H9 (cell line): Measurements from ENCODE around the gene ELF3. TPM values are rescaled to one million over a fixed set of nuclear protein-coding genes. Genes with fewer than 3 reads are reported as not detected.
"Not testable (repeated sequence)": the region's sequence is repeated elsewhere in the genome, so short reads cannot be mapped to it uniquely, and the experiment has no call there.

Source experiments
- DNase-seq: peaks from one replicate; pipeline ENCODE4 v3.0.0-alpha.2; 2017
- H2AFZ ChIP-seq: one replicate; pipeline ENCODE4 v1.6.1; 2013; ENCODE audit warnings: mild to moderate bottlenecking, low read length, control low read depth, moderate library complexity
- H2AK5ac ChIP-seq: 2 replicates; pipeline ENCODE4 v1.6.1; 2013; ENCODE audit warnings: low read length, control low read depth, mixed read lengths; ENCODE audit not compliant: insufficient read length
- H2BK120ac ChIP-seq: one replicate; pipeline ENCODE4 v1.6.1; 2013; ENCODE audit warnings: low read depth, mild to moderate bottlenecking, low read length, control low read depth, inconsistent platforms; ENCODE audit not compliant: poor library complexity, severe bottlenecking
- H2BK12ac ChIP-seq: 2 replicates; pipeline ENCODE4 v1.6.1; 2013; ENCODE audit warnings: low read length, control low read depth, mixed read lengths, low read depth; ENCODE audit not compliant: insufficient read length
- H2BK15ac ChIP-seq: 2 replicates; pipeline ENCODE4 v1.6.1; 2013; ENCODE audit warnings: low read depth, low read length, control low read depth
- H2BK20ac ChIP-seq: one replicate; pipeline ENCODE4 v1.6.1; 2013; ENCODE audit warnings: low read depth, mild to moderate bottlenecking, low read length, control low read depth, inconsistent platforms; ENCODE audit not compliant: poor library complexity, severe bottlenecking
- H2BK5ac ChIP-seq: 2 replicates; pipeline ENCODE4 v1.6.1; 2013; ENCODE audit warnings: low read length, control low read depth, mixed read lengths; ENCODE audit not compliant: insufficient read length
- H3K14ac ChIP-seq: 2 replicates; pipeline ENCODE4 v1.6.1; 2013; ENCODE audit warnings: low read length, control low read depth; ENCODE audit not compliant: insufficient read depth
- H3K18ac ChIP-seq: 2 replicates; pipeline ENCODE4 v1.6.1; 2013; ENCODE audit warnings: low read depth, mild to moderate bottlenecking, mixed read lengths, low read length, control low read depth; ENCODE audit not compliant: insufficient read length
- H3K23ac ChIP-seq: 2 replicates; pipeline ENCODE4 v1.6.1; 2013; ENCODE audit warnings: low read length, control low read depth, mixed read lengths, low read depth; ENCODE audit not compliant: insufficient read length
- H3K23me2 ChIP-seq: 2 replicates; pipeline ENCODE4 v1.6.1; 2013; ENCODE audit warnings: low read depth, mild to moderate bottlenecking, mixed read lengths, low read length, control low read depth; ENCODE audit not compliant: insufficient read length, poor library complexity, severe bottlenecking
- H3K27ac ChIP-seq: 2 replicates; pipeline ENCODE4 v1.5.1; 2013; ENCODE audit warnings: low read length, control low read depth, mixed read lengths, low read depth; ENCODE audit not compliant: insufficient read length
- H3K27me3 ChIP-seq: 2 replicates; pipeline ENCODE4 v1.6.1; 2013; ENCODE audit warnings: low read length, control low read depth, inconsistent platforms; ENCODE audit not compliant: insufficient read depth
- H3K4ac ChIP-seq: 2 replicates; pipeline ENCODE4 v1.6.1; 2013; ENCODE audit warnings: low read depth, mild to moderate bottlenecking, control low read depth, inconsistent platforms, low read length, moderate library complexity
- H3K4me1 ChIP-seq: 2 replicates; pipeline ENCODE4 v1.6.1; 2013; ENCODE audit warnings: low read length, control low read depth, inconsistent platforms; ENCODE audit not compliant: insufficient read depth
- H3K4me2 ChIP-seq: 2 replicates; pipeline ENCODE4 v1.6.1; 2013; ENCODE audit warnings: low read length, control low read depth, mixed read lengths; ENCODE audit not compliant: insufficient read length, insufficient read depth
- H3K56ac ChIP-seq: 2 replicates; pipeline ENCODE4 v1.6.1; 2013; ENCODE audit warnings: low read depth, mild to moderate bottlenecking, mixed read lengths, low read length, control low read depth; ENCODE audit not compliant: insufficient read length
- H3K79me1 ChIP-seq: 2 replicates; pipeline ENCODE4 v1.6.1; 2013; ENCODE audit warnings: low read depth, mild to moderate bottlenecking, moderate library complexity, low read length, control low read depth, inconsistent platforms; ENCODE audit not compliant: insufficient read depth, poor library complexity, severe bottlenecking
- H3K79me2 ChIP-seq: 2 replicates; pipeline ENCODE4 v1.6.1; 2013; ENCODE audit warnings: low read length, control low read depth, inconsistent platforms; ENCODE audit not compliant: insufficient read depth
- H3K9ac ChIP-seq: 2 replicates; pipeline ENCODE4 v1.6.1; 2013; ENCODE audit warnings: low read length, control low read depth, mixed read lengths; ENCODE audit not compliant: insufficient read length; ENCODE audit errors: extremely low read depth
- H3K9me3 ChIP-seq: one replicate; pipeline ENCODE4 v1.6.1; 2013; ENCODE audit warnings: low read depth, low read length, inconsistent platforms; ENCODE audit not compliant: control insufficient read depth
- H3T11ph ChIP-seq: one replicate; pipeline ENCODE4 v1.6.1; 2013; ENCODE audit warnings: mild to moderate bottlenecking, low read length, control low read depth, inconsistent platforms
- H4K20me1 ChIP-seq: one replicate; pipeline ENCODE4 v1.6.1; 2013; ENCODE audit not compliant: control insufficient read depth, insufficient read length, insufficient read depth
- H4K5ac ChIP-seq: 2 replicates; pipeline ENCODE4 v1.6.1; 2013; ENCODE audit warnings: low read depth, mild to moderate bottlenecking, mixed read lengths, low read length, control low read depth; ENCODE audit not compliant: insufficient read length
- H4K8ac ChIP-seq: replicated peaks from 2 replicates; pipeline ENCODE4 v1.6.1; 2013; ENCODE audit warnings: low read length, control low read depth, mixed read lengths, low read depth; ENCODE audit not compliant: insufficient read length
- H4K91ac ChIP-seq: 2 replicates; pipeline ENCODE4 v1.6.1; 2013; ENCODE audit warnings: low read depth, mild to moderate bottlenecking, moderate library complexity, mixed read lengths, low read length, control low read depth; ENCODE audit not compliant: insufficient read length
- H3K27ac Mint-ChIP-seq, 3 experiments: 2 replicates in 2 of 3; 3 replicates in 1 of 3; pipeline ENCODE4 v1.8.0; 2020 to 2021; ENCODE audit warnings: mixed read lengths in 3 of 3, mild to moderate bottlenecking in 1 of 3, moderate library complexity in 1 of 3
- H3K27me3 Mint-ChIP-seq: 2 replicates; pipeline ENCODE4 v1.8.0; 2021; ENCODE audit warnings: low read depth, mild to moderate bottlenecking, moderate library complexity, mixed read lengths
- H3K36me3 Mint-ChIP-seq, 3 experiments: 2 replicates in 2 of 3; 3 replicates in 1 of 3; pipeline ENCODE4 v1.8.0; 2020 to 2021; ENCODE audit warnings: low read depth in 3 of 3, mixed read lengths in 3 of 3; ENCODE audit not compliant: insufficient read depth in 1 of 3
- H3K4me1 Mint-ChIP-seq, 2 experiments: 2 replicates each; pipeline ENCODE4 v1.8.0; 2020; ENCODE audit warnings: mixed read lengths in 2 of 2
- H3K4me3 Mint-ChIP-seq, 2 experiments: 2 replicates in 1 of 2; 3 replicates in 1 of 2; pipeline ENCODE4 v1.8.0; 2020 to 2021; ENCODE audit warnings: mild to moderate bottlenecking in 2 of 2, mixed read lengths in 2 of 2, moderate library complexity in 1 of 2
- H3K9me3 Mint-ChIP-seq, 2 experiments: 2 replicates in 1 of 2; 3 replicates in 1 of 2; pipeline ENCODE4 v1.8.0; 2020; ENCODE audit warnings: mild to moderate bottlenecking in 2 of 2, mixed read lengths in 2 of 2, moderate library complexity in 1 of 2
- CTCF ChIP-seq: fragments of 200-600 bp; sonication (generic); conservative IDR thresholded peaks from 3 replicates; pipeline ENCODE4 v1.8.0; 2021; ENCODE audit warnings: antibody characterized with exemption, mild to moderate bottlenecking
- whole genome bisulfite sequencing: extraction: QIAGEN DNeasy Blood & Tissue Kit; methylation state at CpG from one replicate; pipeline ENCODE4 v1.1.7; 2013; ENCODE audit warnings: missing lambda C conversion rate, low lambda C conversion rate, mixed read lengths; ENCODE audit not compliant: insufficient read length; ENCODE audit errors: extremely low coverage; 5-methylcytosine and 5-hydroxymethylcytosine counted together
- long read RNA-seq: library from polyadenylated mRNA; unstranded; transcript quantifications from one replicate; pipeline ENCODE4 v2.0.0, GENCODE V29; 2020
- total RNA-seq: library from RNA; stranded (reverse); gene quantifications from 2 replicates; pipeline ENCODE4 v1.2.1, GENCODE V29; 2021

The ELF3 gene
- 9.1 and 10.4 TPM in 2 replicates for total RNA-seq
- long read RNA-seq, full-length matches to known transcripts: 46 of 51 reads
- long read RNA-seq, partial matches to known transcripts: 1 of 51 reads
- long read RNA-seq, other reads (novel, unspliced or antisense): 4 of 51 reads

- Histone ChIP-seq H2BK15ac (no peak within 1 kb of the TSS), H3K14ac (peak within 1 kb of the TSS; percentile 61), H2BK20ac (no peak within 1 kb of the TSS), H3K56ac (no peak within 1 kb of the TSS), H3K79me2 (no peaks in the 10 kb centered on the region), H4K20me1 (no peaks in the 10 kb centered on the region), H3K4ac (no peak within 1 kb of the TSS), H3K27me3 (no peaks in the 10 kb centered on the region), H3K23ac (no peak within 1 kb of the TSS), H3K18ac (peak within 1 kb of the TSS; percentile 78), H2AK5ac (no peak within 1 kb of the TSS), H4K8ac (no peak within 1 kb of the TSS), H2BK5ac (no peak within 1 kb of the TSS), H3K27ac (no peak within 1 kb of the TSS), H4K91ac (no peak within 1 kb of the TSS), H3K9ac (peak within 1 kb of the TSS; percentile 45), H3K4me1 (peaks cover 16% of the 10 kb centered on the region), H3K9me3 (no peaks in the 10 kb centered on the region), H4K5ac (no peak within 1 kb of the TSS), H2BK120ac (no peak within 1 kb of the TSS), H3T11ph (no peak within 1 kb of the TSS), H3K4me2 (peak within 1 kb of the TSS; percentile 76), H2BK12ac (no peak within 1 kb of the TSS), H3K23me2 (peaks cover 15% of the 10 kb centered on the region), H3K79me1 (no peaks in the 10 kb centered on the region), H2AFZ (no peak within 1 kb of the TSS)
- Mint-ChIP-seq H3K36me3 (peaks cover 0 to 41% (median 32%) of the 10 kb centered on the region in 3 experiments; a peak in 5 of 7 replicates), H3K27ac (peak within 1 kb of the TSS; percentile 92 to 96 (median 95); a peak in 6 of 7 replicates), H3K4me3 (peak within 1 kb of the TSS; percentile 69 to 79), H3K9me3 (no peaks in the 10 kb centered on the region), H3K4me1 (peaks cover 44 to 56% of the 10 kb centered on the region in 2 experiments), H3K27me3 (no peaks in the 10 kb centered on the region)
- no CpG with 5 or more reads among the region's 24 CpGs for WGBS
- TF ChIP-seq CTCF: no peak
- peak; percentile 98 for DNase-seq
Observed at GRCh38 chr1:202010180-202011015, at the start of gene ELF3. Gene ELF3 (plus strand): TSS chr1:202010587. CDS start chr1:202011137, 550 bp downstream.

GRCh38 chr1:201962382-201962781 is 48.0 kb upstream of the ELF3 start:
- H3K23me2 ChIP-seq, H3K9ac ChIP-seq, H3T11ph ChIP-seq, H3K79me2 ChIP-seq, H4K5ac ChIP-seq, H3K4me1 ChIP-seq, H3K27me3 Mint-ChIP-seq, H3K27ac Mint-ChIP-seq, H4K91ac ChIP-seq, H3K27ac ChIP-seq, H2AFZ ChIP-seq, H2BK12ac ChIP-seq, H3K27me3 ChIP-seq, H2BK5ac ChIP-seq, H3K18ac ChIP-seq, H3K79me1 ChIP-seq, H3K4me3 Mint-ChIP-seq, H4K20me1 ChIP-seq, DNase-seq, H2AK5ac ChIP-seq, H2BK20ac ChIP-seq, H3K56ac ChIP-seq, H3K4me1 Mint-ChIP-seq, H2BK120ac ChIP-seq, H2BK15ac ChIP-seq, H3K9me3 ChIP-seq, H3K23ac ChIP-seq, H3K4ac ChIP-seq, H4K8ac ChIP-seq, H3K4me2 ChIP-seq, H3K9me3 Mint-ChIP-seq, H3K14ac ChIP-seq: not testable (repeated sequence)
- no CpG with 5 or more reads among the region's 10 CpGs for WGBS
- peaks cover 51 to 80% (median 78%) of the 10 kb centered on the region in 3 experiments for H3K36me3 Mint-ChIP-seq
